K562 (cell line): Measurements from ENCODE around the gene ZNF775. TPM values are rescaled to one million over a fixed set of nuclear protein-coding genes. Genes with fewer than 3 reads are reported as not detected.
A peak's percentile ranks its signal among the peaks of the same experiment; 100 is the strongest.

Experiments
- BRD9 ChIP-seq: fragments of 450-650 bp; IDR thresholded peaks from 2 replicates; pipeline ENCODE4 v1.6.1; 2018; ENCODE audit warnings: low read depth; ENCODE audit not compliant: partially characterized antibody
- CTBP1 ChIP-seq: fragments of 450-650 bp; IDR thresholded peaks from 2 replicates; pipeline ENCODE4 v1.6.1; 2016; ENCODE audit warnings: borderline replicate concordance
- DEAF1 ChIP-seq: fragments of 450-650 bp; formaldehyde crosslinking; IDR thresholded peaks from 2 replicates; pipeline ENCODE4 v1.4.0; 2020; ENCODE audit warnings: mild to moderate bottlenecking, moderate library complexity
- DIDO1 ChIP-seq: fragments of 450-650 bp; IDR thresholded peaks from 2 replicates; pipeline ENCODE4 v1.6.1; 2016; ENCODE audit warnings: low read depth, missing biosample characterization, missing genetic modification characterization
- FOXP4 ChIP-seq: sonication (generic); formaldehyde crosslinking; IDR thresholded peaks from 2 replicates; pipeline ENCODE4 v1.8.0; 2022; ENCODE audit warnings: mild to moderate bottlenecking, missing genetic modification reagents, borderline replicate concordance
- HNRNPLL ChIP-seq: fragments of 200-400 bp; formaldehyde crosslinking; IDR thresholded peaks from 2 replicates; pipeline ENCODE4 v1.6.1; 2017; ENCODE audit warnings: low read length, low read depth, mild to moderate bottlenecking; ENCODE audit not compliant: poor library complexity, severe bottlenecking
- ILF3 ChIP-seq: fragments of 450-650 bp; IDR thresholded peaks from 2 replicates; pipeline ENCODE4 v1.6.1; 2018; ENCODE audit warnings: antibody characterized with exemption, mild to moderate bottlenecking, moderate library complexity, borderline replicate concordance
- JUNB ChIP-seq: fragments of 450-650 bp; formaldehyde crosslinking; conservative IDR thresholded peaks from 2 replicates; pipeline ENCODE4 v1.4.0; 2020; ENCODE audit warnings: mild to moderate bottlenecking
- MTA1 ChIP-seq: fragments of 450-650 bp; IDR thresholded peaks from 2 replicates; pipeline ENCODE4 v1.6.1; 2017; ENCODE audit warnings: borderline replicate concordance
- NFIC ChIP-seq: fragments of 450-650 bp; IDR thresholded peaks from 2 replicates; pipeline ENCODE4 v1.6.1; 2017; ENCODE audit warnings: mild to moderate bottlenecking, inconsistent platforms
- RCOR1 ChIP-seq, 2 experiments: IDR thresholded peaks; 2 replicates each; pipeline ENCODE4 v1.6.1; 2012; ENCODE audit warnings: low read depth in 2 of 2, low read length in 2 of 2, borderline replicate concordance in 1 of 2, improper control_type of control experiment in 1 of 2
- RNF2 ChIP-seq: sonication (generic); IDR thresholded peaks from 2 replicates; pipeline ENCODE4 v1.6.1; 2016
- ZNF232 ChIP-seq: sonication (generic); formaldehyde crosslinking; IDR thresholded peaks from 2 replicates; pipeline ENCODE4 v1.8.0; 2022; ENCODE audit warnings: mild to moderate bottlenecking, missing genetic modification reagents
- ZNF551 ChIP-seq: fragments of 250-450 bp; sonication (Bioruptor Pico); IDR thresholded peaks from 2 replicates; pipeline ENCODE4 v1.5.0; 2021; ENCODE audit warnings: mild to moderate bottlenecking, moderate library complexity
- ZNF57 ChIP-seq: fragments of 450-650 bp; formaldehyde crosslinking; IDR thresholded peaks from 2 replicates; pipeline ENCODE4 v1.4.0; 2020; ENCODE audit warnings: mild to moderate bottlenecking, moderate library complexity
- ZNF583 ChIP-seq: fragments of 250-450 bp; sonication (Bioruptor Pico); IDR thresholded peaks from 2 replicates; pipeline ENCODE4 v1.4.0; 2020
- ZSCAN32 ChIP-seq: fragments of 450-650 bp; formaldehyde crosslinking; IDR thresholded peaks from 2 replicates; pipeline ENCODE4 v1.4.0; 2020; ENCODE audit warnings: mild to moderate bottlenecking, moderate library complexity
- polyA plus RNA-seq, 8 experiments: library from polyadenylated mRNA; depleted of rRNA in 4 of 8; stranded (reverse) in 5 of 8; unstranded in 3 of 8; fragments of >200 nt; fragmentation: Nextera tagmentation in 2 of 8; fragmentation: Illumina TruSeq in 1 of 8; extraction: Ambion mirVana in 2 of 8; extraction: Trizol in 1 of 8; gene quantifications; 2 replicates each; pipeline versions ENCODE4 v1.2.1 to v1.2.3, GENCODE V29; 2011 to 2014; ENCODE audit warnings: inconsistent platforms in 1 of 8, missing spikeins in 1 of 8
- total RNA-seq, 7 experiments: library from RNA; depleted of rRNA in 6 of 7; stranded (reverse); fragments of >200 nt in 6 of 7; fragmentation: Illumina TruSeq in 2 of 7; extraction: Trizol in 2 of 7; gene quantifications; 2 replicates each; pipeline versions ENCODE4 v1.2.1 to v1.2.3, GENCODE V29; 2011 to 2021; ENCODE audit warnings: low replicate concordance in 1 of 7
- TF ChIP-seq, protein P1 (sequence below): sonication (generic); formaldehyde crosslinking; IDR thresholded peaks from 2 replicates; pipeline ENCODE4 v1.8.1; 2023; ENCODE audit warnings: mild to moderate bottlenecking, missing genetic modification reagents
- TF ChIP-seq, protein P2 (sequence below), 2 experiments: IDR thresholded peaks; 2 replicates each; pipeline ENCODE4 v1.6.1; 2012; ENCODE audit warnings: improper control_type of control experiment in 2 of 2, low read depth in 2 of 2, low read length in 2 of 2, borderline replicate concordance in 1 of 2

The ZNF775 gene
- total and polyA plus RNA-seq, 9 of the 15 experiments (the other 6 are each of a cell fraction or from before 2014, with no cell fraction given): 0.04 to 18.7 (median 4.9) TPM

DNA sequence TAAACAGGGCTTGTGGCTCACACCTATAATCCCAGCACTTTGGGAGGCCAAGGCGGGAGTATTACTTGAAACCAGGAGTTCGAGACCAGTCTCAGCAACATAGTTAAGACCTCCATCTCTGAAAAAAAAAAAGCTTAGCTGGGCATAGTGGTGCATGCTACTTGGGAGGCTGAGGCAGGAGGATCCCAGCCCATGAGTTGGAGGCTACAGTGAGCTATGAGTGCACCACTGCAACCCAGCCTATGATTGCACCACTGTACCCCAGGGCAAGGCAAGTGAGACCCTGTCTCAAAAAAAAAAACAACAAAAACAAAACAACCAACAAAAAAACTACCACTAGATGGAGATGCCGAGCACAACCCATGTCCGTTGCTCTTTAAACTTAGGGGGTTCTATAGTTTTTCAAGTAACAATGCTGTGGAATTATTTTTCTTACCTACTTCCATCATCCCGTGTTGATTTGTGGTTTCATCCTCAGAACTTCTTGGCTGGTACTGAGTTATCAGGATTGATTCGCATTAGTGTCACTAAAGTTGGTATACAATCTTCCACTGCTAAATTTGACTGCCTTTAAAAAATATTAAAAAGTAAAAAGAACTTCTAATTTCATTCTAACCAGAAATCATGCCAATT is 22.7 kb upstream of the ZNF775 start (continued):
- no peak for TF ChIP-seq HNRNPLL
- TF ChIP-seq DEAF1: no peak
- no peak for TF ChIP-seq DIDO1
- no peak for TF ChIP-seq ZNF583 (CRISPR knock-in tag)
- TF ChIP-seq NFIC: no peak
- no peak for TF ChIP-seq JUNB (CRISPR knock-in tag)
- TF ChIP-seq, protein P1, sequence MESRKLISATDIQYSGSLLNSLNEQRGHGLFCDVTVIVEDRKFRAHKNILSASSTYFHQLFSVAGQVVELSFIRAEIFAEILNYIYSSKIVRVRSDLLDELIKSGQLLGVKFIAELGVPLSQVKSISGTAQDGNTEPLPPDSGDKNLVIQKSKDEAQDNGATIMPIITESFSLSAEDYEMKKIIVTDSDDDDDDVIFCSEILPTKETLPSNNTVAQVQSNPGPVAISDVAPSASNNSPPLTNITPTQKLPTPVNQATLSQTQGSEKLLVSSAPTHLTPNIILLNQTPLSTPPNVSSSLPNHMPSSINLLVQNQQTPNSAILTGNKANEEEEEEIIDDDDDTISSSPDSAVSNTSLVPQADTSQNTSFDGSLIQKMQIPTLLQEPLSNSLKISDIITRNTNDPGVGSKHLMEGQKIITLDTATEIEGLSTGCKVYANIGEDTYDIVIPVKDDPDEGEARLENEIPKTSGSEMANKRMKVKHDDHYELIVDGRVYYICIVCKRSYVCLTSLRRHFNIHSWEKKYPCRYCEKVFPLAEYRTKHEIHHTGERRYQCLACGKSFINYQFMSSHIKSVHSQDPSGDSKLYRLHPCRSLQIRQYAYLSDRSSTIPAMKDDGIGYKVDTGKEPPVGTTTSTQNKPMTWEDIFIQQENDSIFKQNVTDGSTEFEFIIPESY (CRISPR knock-in tag): no peak
- no peak for TF ChIP-seq ZNF551
- TF ChIP-seq MTA1: peak; percentile 68; the same call in 1 of the 2 replicates
- no peak for TF ChIP-seq RCOR1 (IDR thresholded peaks at IDR 0.05; ENCODE audit: borderline replicate concordance in 1 of 2, low read depth in 2 of 2, low read length in 2 of 2)
- TF ChIP-seq RNF2: no peak
- no peak for TF ChIP-seq FOXP4 (CRISPR knock-in tag)
- TF ChIP-seq ZSCAN32 (CRISPR knock-in tag): no peak
- TF ChIP-seq, protein P2, sequence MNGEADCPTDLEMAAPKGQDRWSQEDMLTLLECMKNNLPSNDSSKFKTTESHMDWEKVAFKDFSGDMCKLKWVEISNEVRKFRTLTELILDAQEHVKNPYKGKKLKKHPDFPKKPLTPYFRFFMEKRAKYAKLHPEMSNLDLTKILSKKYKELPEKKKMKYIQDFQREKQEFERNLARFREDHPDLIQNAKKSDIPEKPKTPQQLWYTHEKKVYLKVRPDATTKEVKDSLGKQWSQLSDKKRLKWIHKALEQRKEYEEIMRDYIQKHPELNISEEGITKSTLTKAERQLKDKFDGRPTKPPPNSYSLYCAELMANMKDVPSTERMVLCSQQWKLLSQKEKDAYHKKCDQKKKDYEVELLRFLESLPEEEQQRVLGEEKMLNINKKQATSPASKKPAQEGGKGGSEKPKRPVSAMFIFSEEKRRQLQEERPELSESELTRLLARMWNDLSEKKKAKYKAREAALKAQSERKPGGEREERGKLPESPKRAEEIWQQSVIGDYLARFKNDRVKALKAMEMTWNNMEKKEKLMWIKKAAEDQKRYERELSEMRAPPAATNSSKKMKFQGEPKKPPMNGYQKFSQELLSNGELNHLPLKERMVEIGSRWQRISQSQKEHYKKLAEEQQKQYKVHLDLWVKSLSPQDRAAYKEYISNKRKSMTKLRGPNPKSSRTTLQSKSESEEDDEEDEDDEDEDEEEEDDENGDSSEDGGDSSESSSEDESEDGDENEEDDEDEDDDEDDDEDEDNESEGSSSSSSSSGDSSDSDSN (IDR thresholded peaks at IDR 0.05; ENCODE audit: borderline replicate concordance in 1 of 2, low read depth in 2 of 2, low read length in 2 of 2): no peak
- peak; percentile 61 for TF ChIP-seq BRD9
- 0 out of 2 replicates have a peak, but pooled peaks have one; percentile 71 for TF ChIP-seq ILF3
- no peak for TF ChIP-seq ZNF232
- TF ChIP-seq ZNF57: no peak
- TF ChIP-seq CTBP1: no peak
